Astrocyte (in vitro differentiated cells and primary cell): Measurements from ENCODE around the gene PRKAG2. TPM values are rescaled to one million over a fixed set of nuclear protein-coding genes. Genes with fewer than 3 reads are reported as not detected.
A peak's percentile ranks its signal among the peaks of the same experiment; 100 is the strongest.

ENCODE experiments used
- DNase-seq: peaks from one replicate; pipeline ENCODE4 v3.0.0-alpha.2; 2010; ENCODE audit warnings: low read depth
- FAIRE-seq: peaks from 2 replicates; lab custom pipeline; 2011; peaks lifted over from hg19 to GRCh38; lab: Jason Lieb, UNC
- H2AFZ ChIP-seq: 2 replicates; pipeline ENCODE4 v1.6.0; 2012; ENCODE audit warnings: low read depth, low read length, inconsistent platforms
- H3K27ac ChIP-seq: 2 replicates; pipeline ENCODE4 v1.5.1; 2011; ENCODE audit warnings: low read depth, low read length, inconsistent platforms
- H3K27me3 ChIP-seq: 2 replicates; pipeline ENCODE4 v1.6.0; 2011; ENCODE audit warnings: low read length, inconsistent platforms; ENCODE audit not compliant: insufficient read depth
- H3K36me3 ChIP-seq: 2 replicates; pipeline ENCODE4 v1.5.1; 2011; ENCODE audit warnings: low read length, inconsistent platforms; ENCODE audit not compliant: insufficient read depth
- H3K4me1 ChIP-seq: 2 replicates; pipeline ENCODE4 v1.5.1; 2011; ENCODE audit warnings: low read length, inconsistent platforms; ENCODE audit not compliant: insufficient read depth
- H3K4me2 ChIP-seq: 2 replicates; pipeline ENCODE4 v1.6.0; 2012; ENCODE audit warnings: low read length, inconsistent platforms
- H3K4me3 ChIP-seq: 2 replicates; pipeline ENCODE4 v1.5.1; 2011; ENCODE audit warnings: low read depth, mild to moderate bottlenecking, low read length, inconsistent platforms; ENCODE audit not compliant: insufficient read depth
- H3K79me2 ChIP-seq: 2 replicates; pipeline ENCODE4 v1.6.0; 2012; ENCODE audit warnings: mild to moderate bottlenecking, low read length, inconsistent platforms; ENCODE audit not compliant: insufficient read depth
- H3K9ac ChIP-seq: 2 replicates; pipeline ENCODE4 v1.6.0; 2012; ENCODE audit warnings: mild to moderate bottlenecking, low read length, inconsistent platforms
- H3K9me3 ChIP-seq: 2 replicates; pipeline ENCODE4 v1.5.1; 2012; ENCODE audit warnings: low read depth, mild to moderate bottlenecking, low read length, inconsistent platforms; ENCODE audit not compliant: insufficient read depth
- H4K20me1 ChIP-seq: 2 replicates; pipeline ENCODE4 v1.6.0; 2012; ENCODE audit warnings: low read length, inconsistent platforms; ENCODE audit not compliant: insufficient read depth
- H3K27ac Mint-ChIP-seq: one replicate; pipeline ENCODE4 v1.8.0; 2021; ENCODE audit warnings: mild to moderate bottlenecking, mixed read lengths; ENCODE audit not compliant: unreplicated experiment
- H3K27me3 Mint-ChIP-seq: one replicate; pipeline ENCODE4 v1.8.0; 2021; ENCODE audit warnings: low read depth, mixed read lengths; ENCODE audit not compliant: unreplicated experiment
- H3K36me3 Mint-ChIP-seq: one replicate; pipeline ENCODE4 v1.8.0; 2021; ENCODE audit warnings: low read depth, mixed read lengths; ENCODE audit not compliant: unreplicated experiment
- H3K4me1 Mint-ChIP-seq: one replicate; pipeline ENCODE4 v1.8.0; 2021; ENCODE audit warnings: low read depth, mixed read lengths; ENCODE audit not compliant: unreplicated experiment
- H3K4me3 Mint-ChIP-seq: one replicate; pipeline ENCODE4 v1.8.0; 2021; ENCODE audit warnings: mild to moderate bottlenecking, moderate library complexity, mixed read lengths; ENCODE audit not compliant: unreplicated experiment
- H3K9me3 Mint-ChIP-seq: one replicate; pipeline ENCODE4 v1.8.0; 2021; ENCODE audit warnings: mild to moderate bottlenecking, mixed read lengths; ENCODE audit not compliant: unreplicated experiment
- EZH2 ChIP-seq: IDR thresholded peaks from 2 replicates; pipeline ENCODE4 v1.6.1; 2012; ENCODE audit warnings: mild to moderate bottlenecking, low read length, inconsistent platforms; ENCODE audit not compliant: insufficient read depth
- total RNA-seq: library from RNA; stranded (reverse); gene quantifications from 2 replicates; pipeline ENCODE4 v1.2.1, GENCODE V29; 2021
- TF ChIP-seq, protein P1 (sequence below): IDR thresholded peaks from 2 replicates; pipeline ENCODE4 v1.5.1; 2011; ENCODE audit warnings: low read depth, mild to moderate bottlenecking, inconsistent platforms, low read length, moderate library complexity; ENCODE audit not compliant: insufficient read depth

PRKAG2 gene
- total RNA-seq, 1 donor from 2014 or later: 40.7 TPM

GRCh38 chr7:151507806-151508205, 369.1 kb downstream of the PRKAG2 start:
- TF ChIP-seq, protein P1, sequence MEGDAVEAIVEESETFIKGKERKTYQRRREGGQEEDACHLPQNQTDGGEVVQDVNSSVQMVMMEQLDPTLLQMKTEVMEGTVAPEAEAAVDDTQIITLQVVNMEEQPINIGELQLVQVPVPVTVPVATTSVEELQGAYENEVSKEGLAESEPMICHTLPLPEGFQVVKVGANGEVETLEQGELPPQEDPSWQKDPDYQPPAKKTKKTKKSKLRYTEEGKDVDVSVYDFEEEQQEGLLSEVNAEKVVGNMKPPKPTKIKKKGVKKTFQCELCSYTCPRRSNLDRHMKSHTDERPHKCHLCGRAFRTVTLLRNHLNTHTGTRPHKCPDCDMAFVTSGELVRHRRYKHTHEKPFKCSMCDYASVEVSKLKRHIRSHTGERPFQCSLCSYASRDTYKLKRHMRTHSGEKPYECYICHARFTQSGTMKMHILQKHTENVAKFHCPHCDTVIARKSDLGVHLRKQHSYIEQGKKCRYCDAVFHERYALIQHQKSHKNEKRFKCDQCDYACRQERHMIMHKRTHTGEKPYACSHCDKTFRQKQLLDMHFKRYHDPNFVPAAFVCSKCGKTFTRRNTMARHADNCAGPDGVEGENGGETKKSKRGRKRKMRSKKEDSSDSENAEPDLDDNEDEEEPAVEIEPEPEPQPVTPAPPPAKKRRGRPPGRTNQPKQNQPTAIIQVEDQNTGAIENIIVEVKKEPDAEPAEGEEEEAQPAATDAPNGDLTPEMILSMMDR: no peak
- TF ChIP-seq EZH2: no peak
- Histone ChIP-seq H2AFZ (no peak overlapping the region), H3K9ac (no peak overlapping the region), H3K9me3 (no peaks in the 10 kb centered on the region), H3K27ac (no peak overlapping the region), H4K20me1 (peaks cover 98% of the 10 kb centered on the region), H3K4me1 (peaks cover 9% of the 10 kb centered on the region), H3K27me3 (no peaks in the 10 kb centered on the region), H3K4me2 (no peak overlapping the region), H3K36me3 (no peaks in the 10 kb centered on the region), H3K79me2 (peaks cover 100% of the 10 kb centered on the region), H3K4me3 (no peak overlapping the region)
- Mint-ChIP-seq H3K27me3 (no peaks in the 10 kb centered on the region), H3K4me1 (peaks cover 39% of the 10 kb centered on the region), H3K36me3 (peaks cover 4% of the 10 kb centered on the region), H3K9me3 (peaks cover 2% of the 10 kb centered on the region), H3K27ac (no peak overlapping the region), H3K4me3 (no peak overlapping the region)
- DNase-seq (no peak), FAIRE-seq (no peak)

DNA sequence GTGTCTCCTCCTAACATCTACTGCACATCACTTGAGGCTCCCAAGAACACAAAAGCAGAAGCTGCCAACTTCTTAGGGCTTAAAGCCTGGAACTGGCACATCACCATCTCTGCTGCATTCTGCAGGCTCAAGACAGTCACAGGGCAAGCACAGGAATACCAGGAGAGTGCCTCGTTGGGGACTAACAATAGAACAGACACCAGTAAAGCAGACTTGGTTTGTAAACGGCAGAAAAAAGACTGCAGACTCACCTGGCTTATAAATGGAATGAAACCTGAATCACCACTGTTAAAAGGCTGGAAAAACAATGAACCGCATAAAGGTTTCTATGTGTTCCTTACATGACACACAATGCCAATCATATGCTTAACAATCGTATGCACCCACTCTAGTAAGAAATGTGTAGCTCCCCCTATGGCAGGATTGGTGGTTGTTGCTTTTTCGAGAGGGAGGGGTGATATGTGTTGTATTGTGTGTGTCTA, 370.0 kb downstream of the PRKAG2 start:
- Histone ChIP-seq H3K4me3 (no peak overlapping the region), H3K9ac (no peak overlapping the region), H3K36me3 (no peaks in the 10 kb centered on the region), H3K9me3 (no peaks in the 10 kb centered on the region), H3K79me2 (peaks cover 100% of the 10 kb centered on the region), H2AFZ (no peak overlapping the region), H3K27me3 (no peaks in the 10 kb centered on the region), H3K4me1 (peaks cover 9% of the 10 kb centered on the region), H3K27ac (no peak overlapping the region), H4K20me1 (peaks cover 98% of the 10 kb centered on the region), H3K4me2 (no peak overlapping the region)
- TF ChIP-seq, protein P1: peak; percentile 17
- TF ChIP-seq EZH2: no peak
- Mint-ChIP-seq H3K27me3 (no peaks in the 10 kb centered on the region), H3K4me1 (peaks cover 41% of the 10 kb centered on the region), H3K9me3 (peaks cover 2% of the 10 kb centered on the region), H3K4me3 (no peak overlapping the region), H3K27ac (no peak overlapping the region), H3K36me3 (peaks cover 4% of the 10 kb centered on the region)
- DNase-seq (no peak), FAIRE-seq (no peak)

Other genes starting within 250 kb of the PRKAG2 start
- not detected in 2 replicates for gene GALNTL5, start 79.3 kb upstream of the PRKAG2 start, total RNA-seq
- 22.4 and 23.0 TPM in 2 replicates for gene GALNT11, start 148.6 kb upstream of the PRKAG2 start, total RNA-seq